ENCODE results near the gene NUDT21.

Gene NUDT21

DNA sequence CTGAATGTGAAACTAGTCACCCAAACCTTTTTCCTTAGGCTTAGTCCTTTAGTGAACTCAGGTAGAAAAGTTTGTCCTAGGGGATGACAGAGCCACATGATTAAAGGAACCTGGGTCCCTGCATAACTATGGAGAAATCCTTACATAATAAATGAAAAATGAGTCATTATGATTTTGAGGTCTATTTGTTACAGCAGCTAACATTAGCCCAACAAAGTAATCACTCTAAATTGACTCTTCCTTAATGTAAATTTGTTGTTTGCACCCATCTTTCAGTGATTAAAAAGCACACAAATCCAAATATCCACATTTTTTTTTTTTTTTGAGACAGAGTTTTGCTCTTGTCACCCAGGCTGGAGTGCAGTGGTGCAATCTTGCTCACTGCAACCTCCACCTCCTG is 32.3 kb upstream of the NUDT21 start:
- no peak overlapping the region for H3K4me3 ChIP-seq (replicated peaks; ENCODE audit: low read depth, low read length)
- H3K36me3 ChIP-seq (ENCODE audit: control insufficient read depth, insufficient read depth, low read length), result peaks cover 6% of the 10 kb centered on the region
- no peaks in the 10 kb centered on the region for H3K27me3 ChIP-seq (replicated peaks; ENCODE audit: control insufficient read depth, insufficient read depth, low read length)
- TF ChIP-seq CTCF (IDR thresholded peaks at IDR 0.05; ENCODE audit: insufficient read depth, low read length, poor library complexity, severe bottlenecking), result no peak
- no peak for DNase-seq (ENCODE audit: extremely low read depth, insufficient read length)

GRCh38 chr16:56482683-56483236 is 31.6 kb upstream of the NUDT21 start:
- Histone ChIP-seq H3K27me3 (replicated peaks; ENCODE audit: control insufficient read depth, insufficient read depth, low read length) (no peaks in the 10 kb centered on the region), H3K36me3 (ENCODE audit: control insufficient read depth, insufficient read depth, low read length) (peaks cover 6% of the 10 kb centered on the region), H3K4me3 (replicated peaks; ENCODE audit: low read depth, low read length) (no peak overlapping the region)
- no peak for TF ChIP-seq CTCF (IDR thresholded peaks at IDR 0.05; ENCODE audit: insufficient read depth, low read length, poor library complexity, severe bottlenecking)
- no peak for DNase-seq (ENCODE audit: extremely low read depth, insufficient read length)

- H3K4me3 ChIP-seq (replicated peaks; ENCODE audit: low read depth, low read length), result no peak overlapping the region
- no peak for TF ChIP-seq CTCF (IDR thresholded peaks at IDR 0.05; ENCODE audit: insufficient read depth, low read length, poor library complexity, severe bottlenecking)
- no peak for DNase-seq (ENCODE audit: extremely low read depth, insufficient read length)
- no peaks in the 10 kb centered on the region for H3K27me3 ChIP-seq (replicated peaks; ENCODE audit: control insufficient read depth, insufficient read depth, low read length)
- H3K36me3 ChIP-seq (ENCODE audit: control insufficient read depth, insufficient read depth, low read length), result peaks cover 9% of the 10 kb centered on the region
Observed at GRCh38 chr16:56481468-56482122, 30.5 kb upstream of the NUDT21 start.

DNA sequence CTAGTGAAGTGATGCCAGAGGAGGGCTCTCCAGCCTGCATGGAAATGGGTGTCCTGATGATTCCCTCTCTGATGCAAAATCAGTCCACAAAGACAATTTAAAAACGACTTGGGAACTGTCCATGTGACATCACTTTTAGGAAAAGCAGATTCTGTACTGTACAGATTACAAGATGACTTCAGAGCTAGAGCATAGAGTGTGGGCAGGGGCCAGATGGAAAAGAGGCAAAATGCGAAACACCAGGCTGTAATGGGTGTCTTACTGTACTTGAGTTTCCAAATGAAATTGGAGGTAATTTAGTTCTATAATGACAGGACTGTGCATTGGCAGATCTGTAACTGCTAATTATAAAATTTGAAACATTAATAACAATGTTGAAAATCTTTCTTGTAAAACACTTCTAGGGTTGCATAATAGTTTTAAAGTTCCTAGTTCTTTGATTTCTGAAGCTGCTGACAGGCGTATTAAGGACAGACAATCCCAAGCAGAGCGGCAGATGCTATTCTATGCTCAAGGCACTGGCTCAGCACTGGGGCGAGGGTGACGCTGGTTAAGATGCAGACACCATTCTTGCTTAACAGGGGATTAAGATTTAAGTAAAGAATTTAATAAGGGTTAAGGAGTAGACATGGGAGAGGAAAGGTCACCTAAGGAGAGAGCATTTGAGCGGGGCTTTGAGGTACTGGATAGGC is 29.8 kb upstream of the NUDT21 start:
- TF ChIP-seq CTCF (IDR thresholded peaks at IDR 0.05; ENCODE audit: insufficient read depth, low read length, poor library complexity, severe bottlenecking), result no peak
- no peak for DNase-seq (ENCODE audit: extremely low read depth, insufficient read length)
- no peak overlapping the region for H3K4me3 ChIP-seq (replicated peaks; ENCODE audit: low read depth, low read length)
- no peaks in the 10 kb centered on the region for H3K27me3 ChIP-seq (replicated peaks; ENCODE audit: control insufficient read depth, insufficient read depth, low read length)
- H3K36me3 ChIP-seq (ENCODE audit: control insufficient read depth, insufficient read depth, low read length), result peaks cover 11% of the 10 kb centered on the region

GRCh38 chr16:56479469-56479868 is 28.3 kb upstream of the NUDT21 start:
- Histone ChIP-seq H3K27me3 (replicated peaks; ENCODE audit: control insufficient read depth, insufficient read depth, low read length) (no peaks in the 10 kb centered on the region), H3K4me3 (replicated peaks; ENCODE audit: low read depth, low read length) (no peak overlapping the region), H3K36me3 (ENCODE audit: control insufficient read depth, insufficient read depth, low read length) (peaks cover 16% of the 10 kb centered on the region)
- DNase-seq (ENCODE audit: extremely low read depth, insufficient read length), result no peak
- no peak for TF ChIP-seq CTCF (IDR thresholded peaks at IDR 0.05; ENCODE audit: insufficient read depth, low read length, poor library complexity, severe bottlenecking)
